SU-DHL-6 (cell line): Measurements from ENCODE around the gene FFAR4.

Source experiments
- H2AFZ ChIP-seq: fragments of 200-600 bp; sonication (generic); 2 replicates; pipeline ENCODE4 v1.6.1; 2014; ENCODE audit warnings: low read depth, mild to moderate bottlenecking, moderate library complexity, mixed read lengths, antibody characterized with exemption, low read length; ENCODE audit not compliant: severe bottlenecking
- H3F3A ChIP-seq: fragments of 200-600 bp; shearing (Covaris generic); 2 replicates; pipeline ENCODE4 v1.6.0; 2016; ENCODE audit warnings: antibody characterized with exemption, mild to moderate bottlenecking; ENCODE audit not compliant: insufficient read depth
- H3K27ac ChIP-seq: fragments of 200-600 bp; sonication (generic); 2 replicates; pipeline ENCODE4 v1.5.1; 2016; ENCODE audit warnings: low read depth, mild to moderate bottlenecking, low read length, moderate library complexity, mixed read lengths
- H3K27me3 ChIP-seq: fragments of 200-600 bp; sonication (generic), shearing (Covaris generic); 2 replicates; pipeline ENCODE4 v1.6.0; 2014; ENCODE audit warnings: mild to moderate bottlenecking, low read length
- H3K36me3 ChIP-seq: fragments of 200-600 bp; sonication (generic); 2 replicates; pipeline ENCODE4 v1.6.1; 2014; ENCODE audit warnings: mild to moderate bottlenecking, low read length, mixed read lengths
- H3K4me2 ChIP-seq: fragments of 300-600, 200-600 bp; shearing (Covaris generic), sonication (generic); 2 replicates; pipeline ENCODE4 v1.6.0; 2014; ENCODE audit warnings: low read length, low read depth, mild to moderate bottlenecking; ENCODE audit not compliant: poor library complexity, severe bottlenecking
- H3K4me3 ChIP-seq: fragments of 200-600 bp; sonication (generic); 2 replicates; pipeline ENCODE4 v1.5.1; 2014; ENCODE audit warnings: antibody characterized with exemption, low read length, mild to moderate bottlenecking, mixed read lengths; ENCODE audit not compliant: insufficient read depth, poor library complexity, severe bottlenecking
- H3K79me2 ChIP-seq: fragments of 200-600 bp; sonication (generic); 2 replicates; pipeline ENCODE4 v1.6.1; 2014; ENCODE audit warnings: mild to moderate bottlenecking, low read length, moderate library complexity; ENCODE audit not compliant: insufficient read depth
- H3K9ac ChIP-seq: fragments of 200-600 bp; sonication (generic); 2 replicates; pipeline ENCODE4 v1.7.0; 2014; ENCODE audit warnings: mild to moderate bottlenecking, low read length
- H3K9me2 ChIP-seq: fragments of 200-600 bp; sonication (generic); replicated peaks from 2 replicates; pipeline ENCODE4 v1.6.1; 2014; ENCODE audit warnings: low read length; ENCODE audit not compliant: insufficient read depth
- H3K9me3 ChIP-seq: fragments of 200-600 bp; sonication (generic); 2 replicates; pipeline ENCODE4 v1.6.1; 2014; ENCODE audit warnings: low read length, mixed read lengths; ENCODE audit not compliant: insufficient read depth
- H4K20me1 ChIP-seq: fragments of 200-600 bp; sonication (generic); 2 replicates; pipeline ENCODE4 v1.6.1; 2014; ENCODE audit warnings: low read depth, mild to moderate bottlenecking, antibody characterized with exemption, low read length, moderate library complexity, mixed read lengths
- EZH2phosphoT487 ChIP-seq: fragments of 200-600 bp; sonication (generic), shearing (Covaris generic); conservative IDR thresholded peaks from 2 replicates; pipeline ENCODE4 v1.6.1; 2018; ENCODE audit warnings: mild to moderate bottlenecking, antibody characterized with exemption, low read length, moderate library complexity, mixed read lengths
- TF ChIP-seq, protein P1 (sequence below): fragments of 200-600 bp; sonication (generic); IDR thresholded peaks from one replicate; pipeline ENCODE4 v1.5.1; 2017; ENCODE audit warnings: antibody characterized with exemption, mild to moderate bottlenecking, low read length, moderate library complexity; ENCODE audit not compliant: insufficient read depth, poor library complexity, severe bottlenecking

FFAR4 gene

GRCh38 chr10:93576888-93577287, 10.4 kb downstream of the FFAR4 start:
- no peak overlapping the region for H3K4me3 ChIP-seq
- H3K27me3 ChIP-seq = no peaks in the 10 kb centered on the region
- no peaks in the 10 kb centered on the region for H3K9me2 ChIP-seq
- H3K27ac ChIP-seq = no peak overlapping the region
- no peaks in the 10 kb centered on the region for H3F3A ChIP-seq
- H3K9ac ChIP-seq = no peak overlapping the region
- H3K9me3 ChIP-seq = no peaks in the 10 kb centered on the region
- no peaks in the 10 kb centered on the region for H3K36me3 ChIP-seq
- H4K20me1 ChIP-seq = no peaks in the 10 kb centered on the region
- no peaks in the 10 kb centered on the region for H3K79me2 ChIP-seq
- H3K4me2 ChIP-seq = no peak overlapping the region
- TF ChIP-seq EZH2phosphoT487 = no peak
- TF ChIP-seq, protein P1, sequence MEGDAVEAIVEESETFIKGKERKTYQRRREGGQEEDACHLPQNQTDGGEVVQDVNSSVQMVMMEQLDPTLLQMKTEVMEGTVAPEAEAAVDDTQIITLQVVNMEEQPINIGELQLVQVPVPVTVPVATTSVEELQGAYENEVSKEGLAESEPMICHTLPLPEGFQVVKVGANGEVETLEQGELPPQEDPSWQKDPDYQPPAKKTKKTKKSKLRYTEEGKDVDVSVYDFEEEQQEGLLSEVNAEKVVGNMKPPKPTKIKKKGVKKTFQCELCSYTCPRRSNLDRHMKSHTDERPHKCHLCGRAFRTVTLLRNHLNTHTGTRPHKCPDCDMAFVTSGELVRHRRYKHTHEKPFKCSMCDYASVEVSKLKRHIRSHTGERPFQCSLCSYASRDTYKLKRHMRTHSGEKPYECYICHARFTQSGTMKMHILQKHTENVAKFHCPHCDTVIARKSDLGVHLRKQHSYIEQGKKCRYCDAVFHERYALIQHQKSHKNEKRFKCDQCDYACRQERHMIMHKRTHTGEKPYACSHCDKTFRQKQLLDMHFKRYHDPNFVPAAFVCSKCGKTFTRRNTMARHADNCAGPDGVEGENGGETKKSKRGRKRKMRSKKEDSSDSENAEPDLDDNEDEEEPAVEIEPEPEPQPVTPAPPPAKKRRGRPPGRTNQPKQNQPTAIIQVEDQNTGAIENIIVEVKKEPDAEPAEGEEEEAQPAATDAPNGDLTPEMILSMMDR = no peak
- H2AFZ ChIP-seq = no peak overlapping the region

DNA sequence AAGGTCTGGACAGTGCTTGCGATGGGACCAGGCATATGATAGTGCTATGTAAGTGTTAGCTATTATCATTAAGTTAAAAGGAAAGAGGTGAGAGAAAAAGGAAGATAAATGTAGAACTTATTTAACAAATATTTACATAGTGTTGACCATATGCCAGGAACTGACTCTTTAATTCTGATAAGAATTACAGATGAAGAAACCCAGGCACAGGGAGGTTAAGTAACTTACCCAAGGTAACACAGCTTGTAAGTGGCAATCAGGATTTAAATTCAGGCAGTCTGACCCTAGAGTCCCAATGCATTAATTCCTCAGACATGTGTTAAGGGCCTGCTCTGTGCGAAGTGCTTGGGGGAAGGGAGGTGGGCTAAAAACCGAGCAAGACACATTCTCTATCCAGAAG, 11.1 kb downstream of the FFAR4 start:
- H3K27ac ChIP-seq = no peak overlapping the region
- no peaks in the 10 kb centered on the region for H4K20me1 ChIP-seq
- TF ChIP-seq, protein P1 = no peak
- TF ChIP-seq EZH2phosphoT487 = no peak
- H3K9me3 ChIP-seq = no peaks in the 10 kb centered on the region
- H3K36me3 ChIP-seq = no peaks in the 10 kb centered on the region
- H3K9ac ChIP-seq = no peak overlapping the region
- H3F3A ChIP-seq = no peaks in the 10 kb centered on the region
- no peaks in the 10 kb centered on the region for H3K27me3 ChIP-seq
- no peak overlapping the region for H3K4me3 ChIP-seq
- H3K9me2 ChIP-seq = no peaks in the 10 kb centered on the region
- H3K79me2 ChIP-seq = no peaks in the 10 kb centered on the region
- H3K4me2 ChIP-seq = no peak overlapping the region
- H2AFZ ChIP-seq = no peak overlapping the region

DNA sequence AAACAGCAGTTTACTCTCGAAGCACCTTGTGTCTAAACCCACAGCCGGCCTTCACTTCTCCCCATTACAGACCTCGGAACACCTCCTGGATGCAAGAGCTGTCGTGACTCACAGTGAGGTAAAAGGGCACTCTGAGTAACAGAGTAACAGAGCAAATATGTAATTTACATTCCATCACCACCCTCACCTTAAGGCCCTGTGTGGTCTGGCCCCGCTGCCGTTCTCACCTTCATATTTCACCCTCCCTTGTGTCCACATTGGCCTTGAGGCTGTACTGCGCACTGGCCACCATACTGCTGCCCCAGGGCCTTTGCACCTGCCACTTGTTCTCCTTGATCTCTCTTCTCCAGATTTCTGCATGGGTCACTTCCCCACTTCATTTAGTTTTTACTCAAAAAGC, 12.6 kb downstream of the FFAR4 start:
- no peaks in the 10 kb centered on the region for H3K79me2 ChIP-seq
- TF ChIP-seq, protein P1 = no peak
- no peak for TF ChIP-seq EZH2phosphoT487
- no peak overlapping the region for H3K9ac ChIP-seq
- no peaks in the 10 kb centered on the region for H4K20me1 ChIP-seq
- H3K27ac ChIP-seq = no peak overlapping the region
- H3K27me3 ChIP-seq = no peaks in the 10 kb centered on the region
- H3K4me2 ChIP-seq = no peak overlapping the region
- no peak overlapping the region for H2AFZ ChIP-seq
- H3F3A ChIP-seq = no peaks in the 10 kb centered on the region
- H3K9me2 ChIP-seq = no peaks in the 10 kb centered on the region
- no peaks in the 10 kb centered on the region for H3K36me3 ChIP-seq
- H3K4me3 ChIP-seq = no peak overlapping the region
- H3K9me3 ChIP-seq = no peaks in the 10 kb centered on the region
